CD4-positive, alpha-beta T cell (primary cell): ENCODE measurements around the gene BTBD9. TPM values are rescaled to one million over a fixed set of nuclear protein-coding genes. Genes with fewer than 3 reads are reported as not detected.
A peak's percentile ranks its signal among the peaks of the same experiment; 100 is the strongest.

ENCODE experiments used
- ATAC-seq: fragments of 200-7000 bp; cut with Tn5 transposase; one replicate; pipeline ENCODE4 v1.10.0; 2022; ENCODE audit warnings: mild to moderate bottlenecking; ENCODE audit not compliant: poor library complexity
- CTCF ChIA-PET: fragments of 350-600 bp; sonication (Branson Sonifier 250); formaldehyde crosslinking; loops from one replicate; lab custom pipeline; 2021; ENCODE audit warnings: antibody characterized with exemption, inconsistent platforms; lab: Charles Lee
- POLR2A ChIA-PET: fragments of 350-600 bp; sonication (Branson Sonifier 250); formaldehyde crosslinking; loops from one replicate; lab custom pipeline; 2021; ENCODE audit warnings: antibody characterized with exemption, inconsistent platforms; lab: Charles Lee
- DNase-seq, 14 experiments: peaks; one replicate each; pipeline ENCODE4 v3.0.0-alpha.2; 2013 to 2020; ENCODE audit warnings: mixed read lengths in 2 of 14
- H3K27ac ChIP-seq, 2 donors: one replicate each; pipeline versions ENCODE4 v1.5.1 to v1.7.0; 2013; ENCODE audit warnings: low read length in 2 of 2, low read depth in 1 of 2, mild to moderate bottlenecking in 1 of 2
- H3K27me3 ChIP-seq, 2 experiments: 1 replicate in 1 of 2; 2 replicates in 1 of 2; pipeline versions ENCODE4 v1.6.1 to v1.7.0; 2013; ENCODE audit warnings: low read length in 2 of 2, control low read depth in 1 of 2, mild to moderate bottlenecking in 1 of 2, moderate library complexity in 1 of 2; ENCODE audit not compliant: insufficient read depth in 2 of 2, control insufficient read depth in 1 of 2
- H3K36me3 ChIP-seq: one replicate; pipeline ENCODE4 v1.6.1; 2013; ENCODE audit warnings: low read length, control low read depth; ENCODE audit not compliant: insufficient read depth
- H3K4me1 ChIP-seq: one replicate; pipeline ENCODE4 v1.6.1; 2013; ENCODE audit warnings: low read length, control low read depth; ENCODE audit not compliant: insufficient read depth
- H3K4me3 ChIP-seq: one replicate; pipeline ENCODE4 v1.5.1; 2013; ENCODE audit warnings: mild to moderate bottlenecking, low read length, moderate library complexity
- H3K9me3 ChIP-seq, 2 experiments: 1 replicate in 1 of 2; 2 replicates in 1 of 2; pipeline versions ENCODE4 v1.6.1 to v1.7.0; 2013; ENCODE audit warnings: low read length in 2 of 2, mild to moderate bottlenecking in 2 of 2, control low read depth in 1 of 2, moderate library complexity in 1 of 2; ENCODE audit not compliant: control insufficient read depth in 1 of 2, insufficient read depth in 1 of 2
- H3K27ac Mint-ChIP-seq: one replicate; pipeline ENCODE4 v1.8.0; 2020; ENCODE audit warnings: mixed read lengths
- H3K27me3 Mint-ChIP-seq: one replicate; pipeline ENCODE4 v1.8.0; 2021; ENCODE audit warnings: mixed read lengths
- H3K36me3 Mint-ChIP-seq: one replicate; pipeline ENCODE4 v1.8.0; 2021; ENCODE audit warnings: low read depth, mixed read lengths
- H3K4me1 Mint-ChIP-seq: one replicate; pipeline ENCODE4 v1.8.0; 2021; ENCODE audit warnings: low read depth, mixed read lengths
- H3K4me3 Mint-ChIP-seq: one replicate; pipeline ENCODE4 v1.8.0; 2020; ENCODE audit warnings: mild to moderate bottlenecking, mixed read lengths
- H3K9me3 Mint-ChIP-seq: one replicate; pipeline ENCODE4 v1.8.0; 2020; ENCODE audit warnings: mixed read lengths
- CTCF ChIP-seq: fragments of 200-600 bp; IDR thresholded peaks from one replicate; pipeline ENCODE4 v1.8.0; 2022; ENCODE audit warnings: antibody characterized with exemption, mild to moderate bottlenecking
- intact Hi-C, 2 experiments: fragments of 100-400 bp; cut with DNase I in 1 of 2; cut with micrococcal nuclease in 1 of 2; formaldehyde crosslinking; loops; one replicate each; pipeline versions ENCODE4 v1.15.1 to v1.9.0; 2023 to 2025; cut with DNase I, micrococcal nuclease
- total RNA-seq, 174 experiments: library from RNA in 2 of 174; stranded (reverse) in 2 of 174; gene quantifications; one replicate each; pipeline ENCODE4 v1.2.3 and lab custom pipeline; 2021 to 2026

BTBD9 gene
- total RNA-seq, 2 experiments from 2014 or later: 58.7 to 59.3 TPM

DNA sequence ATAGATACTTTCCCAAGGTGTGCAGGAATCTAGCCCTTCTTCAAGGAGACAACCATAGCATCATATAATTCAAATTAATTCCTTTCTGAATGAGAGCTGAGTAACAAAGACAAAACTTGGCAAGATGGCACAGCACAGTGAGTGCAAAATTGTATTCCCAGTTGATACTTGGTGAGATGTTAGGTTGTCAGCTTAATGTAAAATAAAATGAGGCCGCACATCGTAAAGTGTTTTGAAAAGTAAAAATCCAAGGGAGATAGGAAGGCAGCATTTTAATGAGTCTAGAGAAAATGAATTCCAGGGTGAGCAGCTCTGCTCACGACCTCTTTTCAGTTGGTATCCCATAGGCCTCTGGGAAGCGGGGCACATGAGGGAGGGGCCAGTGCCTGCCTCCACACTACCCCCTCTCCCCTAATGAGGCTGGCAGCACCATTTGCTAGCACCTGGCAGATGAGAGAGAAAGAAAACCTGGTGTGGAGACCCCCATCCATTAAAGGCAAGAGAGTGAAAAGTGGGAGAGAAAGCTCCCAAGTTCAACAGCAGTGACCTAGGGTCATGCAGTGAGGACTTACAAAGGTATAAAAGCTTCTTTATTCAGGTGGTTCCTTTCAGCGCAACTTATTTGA lies 158.4 kb downstream of the BTBD9 start:
- Histone ChIP-seq H3K4me1 (no peaks in the 10 kb centered on the region), H3K36me3 (peaks cover 2% of the 10 kb centered on the region), H3K9me3 (no peaks in the 10 kb centered on the region), H3K4me3 (no peak overlapping the region), H3K27ac (no peak overlapping the region), H3K27me3 (no peaks in the 10 kb centered on the region)
- no peak for TF ChIP-seq CTCF
- ATAC-seq (no peak), DNase-seq (no peak)
- Mint-ChIP-seq H3K4me1 (peaks cover 4% of the 10 kb centered on the region), H3K27me3 (no peaks in the 10 kb centered on the region), H3K9me3 (no peaks in the 10 kb centered on the region), H3K27ac (no peak overlapping the region), H3K4me3 (no peak overlapping the region), H3K36me3 (no peaks in the 10 kb centered on the region)
- POLR2A ChIA-PET: no interaction called here
- intact Hi-C loops: no loop called here
- CTCF ChIA-PET: interaction anchor here (1.2 kb wide), 1 partner anchor 13 kb away, joined by 4 read pairs; no protein-coding TSS in a partner anchor

GRCh38 chr6:38480036-38480435 lies 159.7 kb downstream of the BTBD9 start:
- Mint-ChIP-seq H3K27me3 (no peaks in the 10 kb centered on the region), H3K27ac (no peak overlapping the region), H3K4me3 (no peak overlapping the region), H3K36me3 (no peaks in the 10 kb centered on the region), H3K4me1 (peaks cover 4% of the 10 kb centered on the region), H3K9me3 (no peaks in the 10 kb centered on the region)
- ChIA-PET CTCF (no interaction called here), POLR2A (no interaction called here)
- no peaks in the 10 kb centered on the region for H3K4me1 ChIP-seq
- TF ChIP-seq CTCF: no peak
- peak in 1 of 14 experiments; percentile 4 for DNase-seq
- H3K36me3 ChIP-seq: peaks cover 2% of the 10 kb centered on the region
- H3K27me3 ChIP-seq: no peaks in the 10 kb centered on the region
- no peak overlapping the region for H3K4me3 ChIP-seq
- intact Hi-C loops: no loop called here
- H3K9me3 ChIP-seq: no peaks in the 10 kb centered on the region
- no peak overlapping the region for H3K27ac ChIP-seq
- ATAC-seq: no peak

- intact Hi-C loops: no loop called here
- no peak for TF ChIP-seq CTCF
- CTCF ChIA-PET: no interaction called here
- H3K9me3 Mint-ChIP-seq: no peaks in the 10 kb centered on the region
- no peak overlapping the region for H3K4me3 Mint-ChIP-seq
- H3K27me3 ChIP-seq: no peaks in the 10 kb centered on the region
- H3K27me3 Mint-ChIP-seq: no peaks in the 10 kb centered on the region
- H3K27ac ChIP-seq: no peak overlapping the region
- H3K4me3 ChIP-seq: no peak overlapping the region
- H3K4me1 Mint-ChIP-seq: peaks cover 4% of the 10 kb centered on the region
- no peaks in the 10 kb centered on the region for H3K4me1 ChIP-seq
- peaks cover 2% of the 10 kb centered on the region for H3K36me3 ChIP-seq
- POLR2A ChIA-PET: no interaction called here
- no peaks in the 10 kb centered on the region for H3K36me3 Mint-ChIP-seq
- no peak overlapping the region for H3K27ac Mint-ChIP-seq
- ATAC-seq: no peak
- no peak for DNase-seq
- no peaks in the 10 kb centered on the region for H3K9me3 ChIP-seq
These were observed 160.4 kb downstream of the BTBD9 start for GRCh38 chr6:38479331-38479730.
